ENCODE results near the gene IGFN1.

The IGFN1 gene

DNA sequence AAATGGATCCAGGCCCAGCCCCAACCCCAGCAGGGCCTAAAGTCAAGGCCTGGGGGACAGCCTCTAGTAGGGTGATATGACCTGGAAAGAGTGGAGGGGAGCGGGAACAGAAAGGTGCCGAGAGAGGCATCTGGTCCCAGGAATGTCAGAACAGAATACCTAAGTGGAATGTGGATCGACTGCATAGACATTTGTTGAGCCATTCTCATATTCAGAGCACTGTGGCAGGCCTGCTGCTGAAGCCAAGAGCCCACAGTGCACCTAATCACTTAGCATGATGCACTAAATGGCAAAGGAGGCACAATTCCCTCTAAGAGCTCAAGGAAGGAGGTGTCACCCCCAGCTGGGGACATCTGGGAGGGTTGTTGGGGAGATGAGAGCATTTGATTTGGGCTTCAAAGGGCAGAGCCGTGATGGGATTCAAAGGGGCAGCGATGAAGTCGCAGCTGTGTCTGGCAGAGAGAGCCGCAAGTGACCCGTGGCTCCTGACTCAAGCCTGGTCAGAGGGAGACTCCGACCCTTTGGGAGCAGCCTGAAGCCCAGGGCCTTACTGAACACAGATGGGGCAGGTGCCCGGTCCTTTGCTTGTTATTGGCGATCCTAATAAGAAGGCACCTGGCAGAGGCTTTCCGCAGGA is 84.1 kb downstream of the IGFN1 start:
- H3K9me3 ChIP-seq (ENCODE audit: severe bottlenecking), result no peaks in the 10 kb centered on the region
- TF ChIP-seq, protein P1, sequence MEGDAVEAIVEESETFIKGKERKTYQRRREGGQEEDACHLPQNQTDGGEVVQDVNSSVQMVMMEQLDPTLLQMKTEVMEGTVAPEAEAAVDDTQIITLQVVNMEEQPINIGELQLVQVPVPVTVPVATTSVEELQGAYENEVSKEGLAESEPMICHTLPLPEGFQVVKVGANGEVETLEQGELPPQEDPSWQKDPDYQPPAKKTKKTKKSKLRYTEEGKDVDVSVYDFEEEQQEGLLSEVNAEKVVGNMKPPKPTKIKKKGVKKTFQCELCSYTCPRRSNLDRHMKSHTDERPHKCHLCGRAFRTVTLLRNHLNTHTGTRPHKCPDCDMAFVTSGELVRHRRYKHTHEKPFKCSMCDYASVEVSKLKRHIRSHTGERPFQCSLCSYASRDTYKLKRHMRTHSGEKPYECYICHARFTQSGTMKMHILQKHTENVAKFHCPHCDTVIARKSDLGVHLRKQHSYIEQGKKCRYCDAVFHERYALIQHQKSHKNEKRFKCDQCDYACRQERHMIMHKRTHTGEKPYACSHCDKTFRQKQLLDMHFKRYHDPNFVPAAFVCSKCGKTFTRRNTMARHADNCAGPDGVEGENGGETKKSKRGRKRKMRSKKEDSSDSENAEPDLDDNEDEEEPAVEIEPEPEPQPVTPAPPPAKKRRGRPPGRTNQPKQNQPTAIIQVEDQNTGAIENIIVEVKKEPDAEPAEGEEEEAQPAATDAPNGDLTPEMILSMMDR (IDR thresholded peaks at IDR 0.05; ENCODE audit: low read depth, low read length), result no peak
- H3K27me3 ChIP-seq (ENCODE audit: insufficient read depth, low read depth, severe bottlenecking), result no peaks in the 10 kb centered on the region
- no peak overlapping the region for H3K27ac ChIP-seq
- H3K4me3 ChIP-seq (ENCODE audit: low read depth, low read length), result no peak overlapping the region
- DNase-seq, result no peak
- no peaks in the 10 kb centered on the region for H3K36me3 ChIP-seq

- Histone ChIP-seq H3K4me3 (ENCODE audit: low read depth, low read length) (no peak overlapping the region), H3K27ac (no peak overlapping the region), H3K36me3 (no peaks in the 10 kb centered on the region), H3K27me3 (ENCODE audit: insufficient read depth, low read depth, severe bottlenecking) (no peaks in the 10 kb centered on the region), H3K9me3 (ENCODE audit: severe bottlenecking) (no peaks in the 10 kb centered on the region)
- TF ChIP-seq, protein P1 (IDR thresholded peaks at IDR 0.05; ENCODE audit: low read depth, low read length), result no peak
- DNase-seq, result no peak
These were observed 84.6 kb downstream of the IGFN1 start for GRCh38 chr1:201275253-201275666.

DNA sequence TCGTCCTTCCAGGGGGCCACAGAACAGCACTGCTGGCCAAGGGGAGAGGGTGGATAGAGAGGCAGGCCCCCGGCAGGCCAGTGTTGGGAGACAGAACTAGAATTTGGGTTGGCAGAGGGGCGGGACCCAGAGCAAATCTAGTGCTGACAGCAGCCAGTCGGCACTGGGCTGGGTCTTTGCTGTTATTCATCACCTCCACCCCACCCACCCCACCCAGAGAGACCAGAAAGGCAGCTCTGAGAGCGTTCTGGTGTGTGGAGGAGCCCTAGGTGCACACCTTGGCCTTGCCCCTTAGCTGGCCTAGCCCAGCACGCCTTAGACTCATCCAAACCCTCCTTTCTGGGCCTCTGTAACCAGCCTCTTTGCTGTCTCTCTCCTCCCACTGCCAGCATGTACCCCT is 86.3 kb downstream of the IGFN1 start:
- Histone ChIP-seq H3K36me3 (no peaks in the 10 kb centered on the region), H3K9me3 (ENCODE audit: severe bottlenecking) (no peaks in the 10 kb centered on the region), H3K4me3 (ENCODE audit: low read depth, low read length) (no peak overlapping the region), H3K27ac (no peak overlapping the region), H3K27me3 (ENCODE audit: insufficient read depth, low read depth, severe bottlenecking) (no peaks in the 10 kb centered on the region)
- TF ChIP-seq, protein P1 (IDR thresholded peaks at IDR 0.05; ENCODE audit: low read depth, low read length), result no peak
- DNase-seq, result no peak

- H3K4me3 ChIP-seq (ENCODE audit: low read depth, low read length), result no peak overlapping the region
- TF ChIP-seq, protein P1 (IDR thresholded peaks at IDR 0.05; ENCODE audit: low read depth, low read length), result no peak
- H3K27ac ChIP-seq, result no peak overlapping the region
- no peaks in the 10 kb centered on the region for H3K36me3 ChIP-seq
- no peaks in the 10 kb centered on the region for H3K9me3 ChIP-seq (ENCODE audit: severe bottlenecking)
- no peak for DNase-seq
- H3K27me3 ChIP-seq (ENCODE audit: insufficient read depth, low read depth, severe bottlenecking), result no peaks in the 10 kb centered on the region
These were observed 86.8 kb downstream of the IGFN1 start for GRCh38 chr1:201277441-201277840.

Measured in WERI-Rb-1 (cell line).